Neuronal stem cell (in vitro differentiated cells): ENCODE data around the gene UBA7.
A peak's percentile ranks its signal among the peaks of the same experiment; 100 is the strongest.

Source experiments
- DNase-seq: peaks from one replicate; pipeline ENCODE4 v3.0.0-alpha.2; 2013; ENCODE audit warnings: low spot score
- H2AFZ ChIP-seq: one replicate; pipeline ENCODE4 v1.6.1; 2013; ENCODE audit warnings: mild to moderate bottlenecking, low read length, inconsistent platforms
- H2AK5ac ChIP-seq: 2 replicates; pipeline ENCODE4 v1.6.1; 2013; ENCODE audit warnings: low read depth, mild to moderate bottlenecking, inconsistent platforms, low read length, moderate library complexity, mixed read lengths
- H2BK120ac ChIP-seq: 2 replicates; pipeline ENCODE4 v1.6.1; 2013; ENCODE audit warnings: low read depth, mild to moderate bottlenecking, inconsistent platforms, low read length, moderate library complexity, mixed read lengths
- H2BK12ac ChIP-seq: one replicate; pipeline ENCODE4 v1.6.1; 2013; ENCODE audit warnings: low read length, inconsistent platforms
- H2BK15ac ChIP-seq: 2 replicates; pipeline ENCODE4 v1.6.1; 2013; ENCODE audit warnings: mild to moderate bottlenecking, low read length, inconsistent platforms, mixed read lengths
- H2BK5ac ChIP-seq: one replicate; pipeline ENCODE4 v1.6.1; 2013; ENCODE audit warnings: inconsistent platforms, mild to moderate bottlenecking, low read length, moderate library complexity
- H3K14ac ChIP-seq: one replicate; pipeline ENCODE4 v1.6.1; 2013; ENCODE audit warnings: low read length, inconsistent platforms
- H3K18ac ChIP-seq: 2 replicates; pipeline ENCODE4 v1.6.1; 2013; ENCODE audit warnings: low read length, inconsistent platforms
- H3K23ac ChIP-seq: 2 replicates; pipeline ENCODE4 v1.6.1; 2013; ENCODE audit warnings: low read depth, mild to moderate bottlenecking, mixed read lengths, low read length, inconsistent platforms; ENCODE audit not compliant: poor library complexity
- H3K27ac ChIP-seq: replicated peaks from 3 replicates; pipeline ENCODE4 v1.5.1; 2013; ENCODE audit warnings: low read length, inconsistent platforms
- H3K27me3 ChIP-seq, 3 experiments: 2 replicates each; pipeline ENCODE4 v1.6.1; 2013; ENCODE audit warnings: low read length in 3 of 3, mild to moderate bottlenecking in 2 of 3, inconsistent platforms in 1 of 3, low read depth in 1 of 3, mixed read lengths in 1 of 3, moderate library complexity in 1 of 3; ENCODE audit not compliant: control insufficient read depth in 3 of 3, insufficient read depth in 3 of 3
- H3K36me3 ChIP-seq, 2 donors: replicated peaks in 1 of 2; 2 replicates each; pipeline ENCODE4 v1.6.1; 2013; ENCODE audit warnings: low read length in 2 of 2; ENCODE audit not compliant: control insufficient read depth in 2 of 2, insufficient read depth in 2 of 2
- H3K4ac ChIP-seq: 2 replicates; pipeline ENCODE4 v1.6.1; 2013; ENCODE audit warnings: inconsistent platforms, mild to moderate bottlenecking, low read length, moderate library complexity
- H3K4me1 ChIP-seq, 2 donors: 1 replicate in 1 of 2; 2 replicates in 1 of 2; pipeline ENCODE4 v1.6.1; 2013; ENCODE audit warnings: low read length in 2 of 2, low read depth in 1 of 2; ENCODE audit not compliant: control insufficient read depth in 2 of 2, insufficient read depth in 1 of 2
- H3K4me2 ChIP-seq: one replicate; pipeline ENCODE4 v1.6.1; 2013; ENCODE audit warnings: mild to moderate bottlenecking, low read length, inconsistent platforms; ENCODE audit not compliant: insufficient read depth, poor library complexity, severe bottlenecking
- H3K4me3 ChIP-seq, 2 donors: 2 replicates each; pipeline ENCODE4 v1.5.1; 2013; ENCODE audit warnings: low read length in 2 of 2, mild to moderate bottlenecking in 2 of 2, inconsistent platforms in 1 of 2, moderate library complexity in 1 of 2
- H3K79me1 ChIP-seq: one replicate; pipeline ENCODE4 v1.6.1; 2013; ENCODE audit warnings: low read depth, mild to moderate bottlenecking, inconsistent platforms, low read length, moderate library complexity
- H3K9ac ChIP-seq: one replicate; pipeline ENCODE4 v1.6.1; 2013; ENCODE audit warnings: mild to moderate bottlenecking, low read depth, low read length, inconsistent platforms; ENCODE audit not compliant: poor library complexity
- H3K9me3 ChIP-seq, 2 donors: replicated peaks in 1 of 2; 2 replicates each; pipeline versions ENCODE3 to v1.6.1; 2013; ENCODE audit warnings: low read length in 2 of 2, mild to moderate bottlenecking in 2 of 2, inconsistent platforms in 1 of 2, low read depth in 1 of 2, mixed read lengths in 1 of 2, moderate library complexity in 1 of 2; ENCODE audit not compliant: control insufficient read depth in 2 of 2, insufficient read depth in 1 of 2
- H4K8ac ChIP-seq: one replicate; pipeline ENCODE4 v1.6.1; 2013; ENCODE audit warnings: low read depth, mild to moderate bottlenecking, inconsistent platforms, low read length, moderate library complexity
- H4K91ac ChIP-seq: one replicate; pipeline ENCODE4 v1.6.1; 2013; ENCODE audit warnings: low read length, low read depth, mild to moderate bottlenecking, inconsistent platforms; ENCODE audit not compliant: poor library complexity
- WGBS, 2 donors: extraction: QIAGEN DNeasy Blood & Tissue Kit; methylation state at CpG; one replicate each; pipeline ENCODE4 v1.1.7; 2013; ENCODE audit warnings: missing lambda C conversion rate in 2 of 2, mixed read lengths in 1 of 2; ENCODE audit not compliant: insufficient read length in 2 of 2, insufficient replicate concordance in 1 of 2; ENCODE audit errors: extremely low coverage in 2 of 2; 5-methylcytosine and 5-hydroxymethylcytosine counted together

The UBA7 gene

GRCh38 chr3:49855662-49856061, 41.9 kb upstream of the UBA7 start:
- peaks cover 5 to 8% of the 10 kb centered on the region in 2 donors for H3K4me1 ChIP-seq
- H3K36me3 ChIP-seq, result peaks cover 7 to 27% of the 10 kb centered on the region in 2 donors
- no peak overlapping the region for H2BK120ac ChIP-seq
- no peak overlapping the region for H2AK5ac ChIP-seq
- no peak overlapping the region for H2BK5ac ChIP-seq
- no peak overlapping the region for H4K91ac ChIP-seq
- H3K23ac ChIP-seq, result no peak overlapping the region
- WGBS, 2 donors, result no CpG with 5 or more reads among the region's 5 CpGs
- peak overlapping the region; percentile 61 to 97 for H3K4me3 ChIP-seq
- DNase-seq, result no peak
- H2BK15ac ChIP-seq, result no peak overlapping the region
- no peak overlapping the region for H4K8ac ChIP-seq
- H2AFZ ChIP-seq, result no peak overlapping the region
- H3K27ac ChIP-seq, result no peak overlapping the region
- no peaks in the 10 kb centered on the region for H3K9me3 ChIP-seq
- H3K79me1 ChIP-seq, result peaks cover 6% of the 10 kb centered on the region
- H3K9ac ChIP-seq, result peak overlapping the region; percentile 30
- H2BK12ac ChIP-seq, result no peak overlapping the region
- no peaks in the 10 kb centered on the region for H3K27me3 ChIP-seq
- H3K14ac ChIP-seq, result no peak overlapping the region
- no peak overlapping the region for H3K4ac ChIP-seq
- H3K4me2 ChIP-seq, result peak overlapping the region; percentile 88
- no peak overlapping the region for H3K18ac ChIP-seq

- no peak overlapping the region for H2AK5ac ChIP-seq
- H2BK5ac ChIP-seq, result no peak overlapping the region
- no peak overlapping the region for H4K8ac ChIP-seq
- no peaks in the 10 kb centered on the region for H3K79me1 ChIP-seq
- no peak overlapping the region for H3K18ac ChIP-seq
- H3K4me3 ChIP-seq, result no peak overlapping the region
- H3K4ac ChIP-seq, result no peak overlapping the region
- H3K4me1 ChIP-seq, result peaks cover 0 to 2% of the 10 kb centered on the region in 2 donors
- no peak overlapping the region for H2BK15ac ChIP-seq
- H2AFZ ChIP-seq, result no peak overlapping the region
- no peak overlapping the region for H3K14ac ChIP-seq
- no peak overlapping the region for H2BK120ac ChIP-seq
- H2BK12ac ChIP-seq, result no peak overlapping the region
- no peak overlapping the region for H3K4me2 ChIP-seq
- no peak overlapping the region for H3K23ac ChIP-seq
- no peak for DNase-seq
- no peak overlapping the region for H3K9ac ChIP-seq
- H3K27me3 ChIP-seq, result no peaks in the 10 kb centered on the region
- no peak overlapping the region for H3K27ac ChIP-seq
- peaks cover 47 to 70% of the 10 kb centered on the region in 2 donors for H3K36me3 ChIP-seq
- H3K9me3 ChIP-seq, result peaks cover 0 to 1% of the 10 kb centered on the region in 2 donors
- no peak overlapping the region for H4K91ac ChIP-seq
- WGBS, 2 donors, result no CpG with 5 or more reads among the region's 3 CpGs
These were observed 31.9 kb upstream of the UBA7 start for GRCh38 chr3:49845694-49846093.

GRCh38 chr3:49844464-49845183, 30.9 kb upstream of the UBA7 start:
- Histone ChIP-seq H2AFZ (no peak overlapping the region), H3K9ac (no peak overlapping the region), H2BK15ac (no peak overlapping the region), H3K79me1 (no peaks in the 10 kb centered on the region), H3K14ac (no peak overlapping the region), H3K18ac (no peak overlapping the region), H3K27me3 (no peaks in the 10 kb centered on the region), H3K9me3 (peaks cover 0 to 1% of the 10 kb centered on the region in 2 donors), H2BK12ac (no peak overlapping the region), H4K8ac (no peak overlapping the region), H4K91ac (no peak overlapping the region), H3K23ac (no peak overlapping the region), H3K4me1 (peaks cover 0 to 2% of the 10 kb centered on the region in 2 donors), H3K4me3 (no peak overlapping the region), H3K4me2 (no peak overlapping the region), H3K36me3 (peaks cover 54 to 79% of the 10 kb centered on the region in 2 donors), H2AK5ac (no peak overlapping the region), H3K27ac (no peak overlapping the region), H2BK5ac (no peak overlapping the region), H2BK120ac (no peak overlapping the region), H3K4ac (no peak overlapping the region)
- no peak for DNase-seq
- no CpG with 5 or more reads among the region's 5 CpGs for WGBS, 2 donors

- no peak for DNase-seq
- Histone ChIP-seq H3K18ac (no peak overlapping the region), H2AFZ (no peak overlapping the region), H3K4me3 (no peak overlapping the region), H3K4ac (no peak overlapping the region), H2BK12ac (no peak overlapping the region), H3K4me1 (peaks cover 0 to 2% of the 10 kb centered on the region in 2 donors), H3K27me3 (no peaks in the 10 kb centered on the region), H2AK5ac (no peak overlapping the region), H3K9ac (no peak overlapping the region), H4K8ac (no peak overlapping the region), H3K4me2 (no peak overlapping the region), H3K27ac (no peak overlapping the region), H3K79me1 (no peaks in the 10 kb centered on the region), H3K9me3 (peaks cover 0 to under 1% of the 10 kb centered on the region in 2 donors), H4K91ac (no peak overlapping the region), H2BK120ac (no peak overlapping the region), H2BK15ac (no peak overlapping the region), H3K14ac (no peak overlapping the region), H3K23ac (no peak overlapping the region), H2BK5ac (no peak overlapping the region), H3K36me3 (peaks cover 57 to 85% of the 10 kb centered on the region in 2 donors)
- no CpG with 5 or more reads among the region's 3 CpGs for whole genome bisulfite sequencing, 2 donors
These were observed 29.2 kb upstream of the UBA7 start for GRCh38 chr3:49842843-49843517.
